Neural crest cell (in vitro differentiated cells): ENCODE measurements around the gene ACAP2. TPM values are rescaled to one million over a fixed set of nuclear protein-coding genes. Genes with fewer than 3 reads are reported as not detected.
"Not testable (repeated sequence)": the region's sequence is repeated elsewhere in the genome, so short reads cannot be mapped to it uniquely, and the experiment has no call there.

Source experiments
- DNase-seq: peaks from one replicate; pipeline ENCODE4 v3.0.0; 2021; ENCODE audit warnings: low read depth, mixed read lengths, low spot score
- H3K27ac Mint-ChIP-seq: one replicate; pipeline ENCODE4 v1.8.0; 2021; ENCODE audit warnings: mild to moderate bottlenecking, mixed read lengths; ENCODE audit not compliant: unreplicated experiment
- H3K27me3 Mint-ChIP-seq: 2 replicates; pipeline ENCODE4 v1.8.0; 2021; ENCODE audit warnings: low read depth, mild to moderate bottlenecking, mixed read lengths
- H3K36me3 Mint-ChIP-seq: 2 replicates; pipeline ENCODE4 v1.8.0; 2021; ENCODE audit warnings: low read depth, mild to moderate bottlenecking, mixed read lengths
- H3K4me1 Mint-ChIP-seq: 2 replicates; pipeline ENCODE4 v1.8.0; 2021; ENCODE audit warnings: mixed read lengths
- H3K4me3 Mint-ChIP-seq: one replicate; pipeline ENCODE4 v1.8.0; 2021; ENCODE audit warnings: mild to moderate bottlenecking, mixed read lengths
- H3K9me3 Mint-ChIP-seq: 2 replicates; pipeline ENCODE4 v1.8.0; 2021; ENCODE audit warnings: mixed read lengths
- total RNA-seq: library from RNA; stranded (reverse); gene quantifications from 2 replicates; pipeline ENCODE4 v1.2.1, GENCODE V29; 2021
- TF ChIP-seq, protein P1 (sequence below): fragments of 200-600 bp; sonication (generic); conservative IDR thresholded peaks from 2 replicates; pipeline ENCODE4 v1.5.0; 2021; ENCODE audit warnings: antibody characterized with exemption, mild to moderate bottlenecking

The ACAP2 gene
- total RNA-seq, 1 donor from 2014 or later = 35.7 TPM

DNA sequence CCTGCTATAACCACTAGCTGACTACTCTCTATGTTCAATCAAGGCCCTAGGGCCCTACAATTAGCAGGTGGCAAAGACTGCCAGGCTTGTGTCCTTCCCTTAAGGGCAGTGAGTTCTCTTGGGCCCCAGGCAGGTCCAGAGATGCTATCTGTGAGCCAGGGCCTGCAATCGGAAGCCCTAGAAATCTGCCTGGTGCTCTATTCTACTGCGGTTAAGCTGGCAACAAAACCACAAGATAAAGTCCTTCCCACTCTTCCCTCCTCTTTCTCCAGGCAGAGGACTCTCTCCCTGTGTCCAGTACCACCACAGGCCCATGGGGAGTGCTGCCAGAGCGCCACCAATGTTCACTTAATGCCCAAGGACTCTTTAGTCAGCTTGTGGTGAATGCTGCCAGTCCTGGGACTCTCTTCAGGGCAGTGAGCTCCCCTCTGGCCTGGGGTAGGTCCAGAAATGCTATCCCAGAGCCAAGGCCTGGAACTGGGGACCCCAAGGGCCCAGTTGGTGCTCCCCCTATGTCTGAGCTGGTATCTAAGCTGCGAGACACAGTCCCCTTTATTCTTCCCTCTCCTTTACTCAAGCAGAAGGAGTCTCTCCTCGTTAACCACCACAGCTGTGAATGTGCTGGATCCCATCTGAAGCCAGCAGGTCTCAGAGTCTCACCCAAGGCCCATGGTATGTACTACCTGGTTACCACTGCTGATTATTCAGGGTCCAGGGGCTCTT is 206.6 kb downstream of the ACAP2 start:
- DNase-seq = no peak
- Mint-ChIP-seq H3K4me1 (peaks cover 11% of the 10 kb centered on the region), H3K27me3 (no peaks in the 10 kb centered on the region), H3K36me3 (peaks cover 24% of the 10 kb centered on the region), H3K9me3 (peaks cover 2% of the 10 kb centered on the region), H3K4me3 (no peak overlapping the region), H3K27ac (no peak overlapping the region)
- TF ChIP-seq, protein P1, sequence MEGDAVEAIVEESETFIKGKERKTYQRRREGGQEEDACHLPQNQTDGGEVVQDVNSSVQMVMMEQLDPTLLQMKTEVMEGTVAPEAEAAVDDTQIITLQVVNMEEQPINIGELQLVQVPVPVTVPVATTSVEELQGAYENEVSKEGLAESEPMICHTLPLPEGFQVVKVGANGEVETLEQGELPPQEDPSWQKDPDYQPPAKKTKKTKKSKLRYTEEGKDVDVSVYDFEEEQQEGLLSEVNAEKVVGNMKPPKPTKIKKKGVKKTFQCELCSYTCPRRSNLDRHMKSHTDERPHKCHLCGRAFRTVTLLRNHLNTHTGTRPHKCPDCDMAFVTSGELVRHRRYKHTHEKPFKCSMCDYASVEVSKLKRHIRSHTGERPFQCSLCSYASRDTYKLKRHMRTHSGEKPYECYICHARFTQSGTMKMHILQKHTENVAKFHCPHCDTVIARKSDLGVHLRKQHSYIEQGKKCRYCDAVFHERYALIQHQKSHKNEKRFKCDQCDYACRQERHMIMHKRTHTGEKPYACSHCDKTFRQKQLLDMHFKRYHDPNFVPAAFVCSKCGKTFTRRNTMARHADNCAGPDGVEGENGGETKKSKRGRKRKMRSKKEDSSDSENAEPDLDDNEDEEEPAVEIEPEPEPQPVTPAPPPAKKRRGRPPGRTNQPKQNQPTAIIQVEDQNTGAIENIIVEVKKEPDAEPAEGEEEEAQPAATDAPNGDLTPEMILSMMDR = no peak

DNA sequence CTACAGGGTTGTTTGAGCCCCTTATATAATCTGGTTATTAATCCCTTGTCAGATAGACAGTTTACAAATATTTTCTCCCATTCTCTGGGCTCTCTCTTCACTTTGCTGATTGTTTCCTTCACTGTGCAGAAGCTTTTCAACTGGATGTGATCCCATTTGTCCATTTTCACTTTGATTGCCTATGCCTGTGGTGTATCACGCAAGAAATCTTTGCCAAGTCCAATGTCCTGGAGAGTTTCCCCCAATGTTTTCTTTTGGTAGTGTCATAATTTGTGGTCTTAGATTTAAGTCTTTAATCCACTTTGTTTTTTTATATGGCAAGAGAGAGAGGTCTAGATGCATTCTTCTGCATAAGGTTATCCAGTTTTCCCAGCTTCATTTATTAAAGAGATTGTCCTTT is 212.6 kb downstream of the ACAP2 start:
- H3K27ac Mint-ChIP-seq = no peak overlapping the region
- H3K9me3 Mint-ChIP-seq = peaks cover 5% of the 10 kb centered on the region
- peaks cover 5% of the 10 kb centered on the region for H3K4me1 Mint-ChIP-seq
- H3K36me3 Mint-ChIP-seq = peaks cover 24% of the 10 kb centered on the region
- H3K27me3 Mint-ChIP-seq = no peaks in the 10 kb centered on the region
- DNase-seq = no peak
- no peak overlapping the region for H3K4me3 Mint-ChIP-seq
- TF ChIP-seq, protein P1 = no peak

DNA sequence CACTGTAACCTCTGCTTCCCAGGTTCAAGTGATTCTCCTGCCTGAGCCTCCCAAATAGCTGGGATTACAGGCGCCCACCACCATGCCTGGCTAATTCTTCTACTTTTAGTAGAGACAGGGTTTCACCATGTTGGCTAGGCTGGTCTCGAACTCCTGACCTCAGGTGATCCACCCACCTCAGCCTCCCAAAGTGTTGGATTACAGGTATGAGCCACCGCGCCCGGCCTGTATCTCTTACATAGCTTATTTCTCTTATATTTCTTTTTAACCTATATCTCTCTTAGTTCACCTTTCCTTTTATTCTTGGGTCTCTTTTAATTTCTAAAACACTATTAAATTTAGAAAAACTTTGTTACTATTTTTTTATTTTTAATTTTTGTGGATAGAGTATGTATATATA is 213.9 kb downstream of the ACAP2 start:
- not testable (repeated sequence) for H3K4me3 Mint-ChIP-seq, DNase-seq, H3K4me1 Mint-ChIP-seq, H3K27me3 Mint-ChIP-seq, H3K9me3 Mint-ChIP-seq, H3K27ac Mint-ChIP-seq
- peaks cover 18% of the 10 kb centered on the region for H3K36me3 Mint-ChIP-seq

DNA sequence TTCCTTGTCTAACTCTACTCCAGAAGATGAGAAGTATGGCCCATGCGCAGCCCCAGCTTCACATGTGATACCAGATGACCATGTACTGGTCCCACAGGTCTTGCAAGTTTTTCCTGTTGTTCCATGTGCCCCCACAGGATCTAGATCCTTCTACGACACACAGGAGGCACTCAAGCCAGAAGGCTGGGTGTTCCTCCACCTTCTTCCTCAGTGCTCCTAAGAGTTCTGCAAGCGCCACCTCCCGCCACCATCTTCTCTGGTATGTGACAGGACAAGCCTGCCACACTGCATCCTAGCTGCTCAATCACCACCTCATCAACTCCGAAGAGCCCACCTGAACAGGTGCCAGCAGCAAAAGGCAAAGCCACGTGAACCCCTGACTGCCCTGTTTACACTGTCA is 214.9 kb downstream of the ACAP2 start:
- Mint-ChIP-seq H3K27ac (no peak overlapping the region), H3K36me3 (peaks cover 17% of the 10 kb centered on the region), H3K4me3 (no peak overlapping the region), H3K9me3 (peaks cover 3% of the 10 kb centered on the region), H3K4me1 (peaks cover 5% of the 10 kb centered on the region), H3K27me3 (no peaks in the 10 kb centered on the region)
- DNase-seq = no peak
- TF ChIP-seq, protein P1 = no peak

DNA sequence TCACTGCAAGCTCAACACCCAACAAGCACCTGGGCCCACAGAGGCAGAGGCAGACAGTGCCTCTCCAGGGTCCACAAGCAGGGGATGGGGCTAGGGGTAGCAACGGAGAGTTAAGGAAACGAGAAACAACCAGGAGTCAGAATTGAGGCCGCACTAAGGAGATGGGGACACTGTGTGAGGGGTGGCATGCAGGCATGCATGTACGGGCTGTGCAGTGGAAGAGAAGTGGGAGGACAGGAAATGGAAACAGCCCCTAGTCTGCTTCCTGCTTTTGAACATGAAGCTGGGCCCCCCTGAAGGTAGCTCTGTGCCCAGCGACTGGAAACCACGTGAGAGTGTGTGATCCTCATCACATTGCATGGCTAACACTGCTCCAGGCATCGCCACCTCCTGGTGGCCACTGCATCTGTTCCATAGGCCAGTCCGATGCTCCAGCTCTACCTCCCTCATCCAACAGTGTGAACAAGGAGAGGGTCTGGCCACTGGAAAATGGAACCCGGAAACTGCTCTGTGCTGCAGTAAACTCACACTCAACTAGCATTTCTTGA is 215.8 kb downstream of the ACAP2 start:
- peaks cover 5% of the 10 kb centered on the region for H3K4me1 Mint-ChIP-seq
- H3K27me3 Mint-ChIP-seq = no peaks in the 10 kb centered on the region
- peaks cover 14% of the 10 kb centered on the region for H3K36me3 Mint-ChIP-seq
- peaks cover 3% of the 10 kb centered on the region for H3K9me3 Mint-ChIP-seq
- no peak for DNase-seq
- H3K27ac Mint-ChIP-seq = no peak overlapping the region
- TF ChIP-seq, protein P1 = peak; percentile 28
- no peak overlapping the region for H3K4me3 Mint-ChIP-seq

DNA sequence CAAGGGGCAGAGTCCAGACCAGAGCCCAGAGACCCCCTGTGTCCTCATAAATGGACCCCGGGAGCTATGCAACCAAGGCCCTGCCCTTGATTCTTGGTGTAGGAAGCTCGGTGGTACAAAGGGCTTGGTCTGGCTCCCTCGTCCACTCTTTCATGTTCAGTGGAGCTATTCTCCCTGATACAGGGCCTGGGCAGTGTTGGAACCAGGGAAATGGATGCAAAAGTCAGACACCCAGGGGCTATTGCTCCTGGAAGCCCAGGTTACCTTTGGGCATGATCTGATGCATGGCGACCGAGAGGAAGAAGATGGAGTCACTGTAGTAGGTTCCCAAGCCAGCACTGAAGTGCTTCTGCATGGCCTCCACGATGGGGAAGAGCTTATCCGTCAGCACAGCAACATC is 216.4 kb downstream of the ACAP2 start:
- DNase-seq = no peak
- H3K9me3 Mint-ChIP-seq = peaks cover 3% of the 10 kb centered on the region
- H3K4me3 Mint-ChIP-seq = no peak overlapping the region
- H3K36me3 Mint-ChIP-seq = peaks cover 12% of the 10 kb centered on the region
- peaks cover 5% of the 10 kb centered on the region for H3K4me1 Mint-ChIP-seq
- peak overlapping the region; percentile 67 for H3K27ac Mint-ChIP-seq
- TF ChIP-seq, protein P1 = no peak
- no peaks in the 10 kb centered on the region for H3K27me3 Mint-ChIP-seq
